Progenitor cell of endocrine pancreas (in vitro differentiated cells): Measurements from ENCODE around the gene HMGB3. TPM values are rescaled to one million over a fixed set of nuclear protein-coding genes. Genes with fewer than 3 reads are reported as not detected.

Experiments
- DNase-seq: peaks from one replicate; pipeline ENCODE4 v3.0.0; 2021; ENCODE audit warnings: low spot score; ENCODE audit not compliant: unreplicated experiment
- H3K27ac Mint-ChIP-seq: 2 replicates; pipeline ENCODE4 v1.8.0; 2021; ENCODE audit warnings: mild to moderate bottlenecking, moderate library complexity, mixed read lengths
- H3K27me3 Mint-ChIP-seq: 2 replicates; pipeline ENCODE4 v1.8.0; 2021; ENCODE audit warnings: mixed read lengths
- H3K36me3 Mint-ChIP-seq: 2 replicates; pipeline ENCODE4 v1.8.0; 2022; ENCODE audit warnings: mixed read lengths; ENCODE audit not compliant: insufficient read depth
- H3K4me1 Mint-ChIP-seq: 2 replicates; pipeline ENCODE4 v1.8.0; 2021; ENCODE audit warnings: low read depth, mixed read lengths
- H3K4me3 Mint-ChIP-seq: 2 replicates; pipeline ENCODE4 v1.8.0; 2021; ENCODE audit warnings: low read depth, mild to moderate bottlenecking, moderate library complexity, mixed read lengths
- H3K9me3 Mint-ChIP-seq: 2 replicates; pipeline ENCODE4 v1.8.0; 2021; ENCODE audit warnings: low read depth, mixed read lengths
- long read RNA-seq: library from polyadenylated mRNA; unstranded; transcript quantifications from one replicate; pipeline ENCODE4 v2.0.0, GENCODE V29; 2020
- total RNA-seq: library from RNA; stranded (reverse); gene quantifications from 2 replicates; pipeline ENCODE4 v1.2.1, GENCODE V29; 2021
- TF ChIP-seq, protein P1 (sequence below): fragments of 200-600 bp; sonication (generic); IDR thresholded peaks from one replicate; pipeline ENCODE4 v1.5.0; 2021; ENCODE audit warnings: antibody characterized with exemption, mild to moderate bottlenecking; ENCODE audit not compliant: unreplicated experiment

HMGB3 gene
- 252 and 257 TPM in 2 replicates for total RNA-seq
- long read RNA-seq, transcript HMGB3-201 (5 exons, 3,560 nt) = major isoform, 550 of 665 reads
- long read RNA-seq, transcript HMGB3-205 (5 exons, 793 nt) = minor isoform, 10 of 665 reads
- long read RNA-seq, partial matches to known transcripts = 57 of 665 reads
- long read RNA-seq, other reads (novel, unspliced or antisense) = 47 of 665 reads

DNA sequence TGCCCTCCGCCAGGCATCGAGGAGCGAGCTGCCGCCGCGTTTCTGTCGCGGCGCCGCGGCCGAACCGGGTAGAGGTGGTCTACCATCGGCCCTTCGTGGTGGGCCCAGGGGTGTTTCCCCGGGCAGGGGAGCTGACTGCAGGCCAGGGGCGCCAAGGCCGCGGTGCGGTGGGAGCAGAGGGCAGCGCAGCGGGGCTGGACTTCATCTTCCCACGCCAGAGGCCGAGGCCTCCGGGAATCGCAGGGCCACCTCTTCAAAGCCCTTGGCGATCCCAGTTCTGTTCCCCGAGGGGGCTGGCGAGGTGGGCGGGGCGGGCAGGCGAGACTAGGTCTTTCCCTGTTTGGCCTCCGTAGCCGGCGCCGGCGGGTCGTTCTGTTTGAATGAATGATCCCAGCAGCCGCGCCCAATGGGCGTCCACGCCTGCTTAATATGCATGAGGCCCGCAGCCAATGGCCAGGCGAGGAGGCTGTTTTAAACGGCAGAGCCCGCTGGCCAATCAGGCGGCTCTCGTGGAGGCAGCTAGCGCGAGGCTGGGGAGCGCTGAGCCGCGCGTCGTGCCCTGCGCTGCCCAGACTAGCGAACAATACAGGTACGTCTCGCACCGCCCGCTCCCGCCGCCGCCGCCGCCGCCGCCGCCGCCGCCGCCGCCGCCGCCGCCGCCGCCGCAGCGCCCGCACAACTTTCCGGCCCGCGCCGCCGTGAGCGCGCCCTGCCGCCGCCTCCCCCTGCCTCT, at the start of gene HMGB3:
Gene HMGB3 (plus strand): TSS at position 548 of the 733 bp plus-strand sequence. CDS start 2,265 bp downstream, outside the sequence.
- DNase-seq = peak; percentile 91
- H3K36me3 Mint-ChIP-seq = peaks cover 9% of the 10 kb centered on the region
- H3K27ac Mint-ChIP-seq = peak within 1 kb of the TSS; percentile 64
- H3K27me3 Mint-ChIP-seq = peaks cover 22% of the 10 kb centered on the region
- TF ChIP-seq, protein P1, sequence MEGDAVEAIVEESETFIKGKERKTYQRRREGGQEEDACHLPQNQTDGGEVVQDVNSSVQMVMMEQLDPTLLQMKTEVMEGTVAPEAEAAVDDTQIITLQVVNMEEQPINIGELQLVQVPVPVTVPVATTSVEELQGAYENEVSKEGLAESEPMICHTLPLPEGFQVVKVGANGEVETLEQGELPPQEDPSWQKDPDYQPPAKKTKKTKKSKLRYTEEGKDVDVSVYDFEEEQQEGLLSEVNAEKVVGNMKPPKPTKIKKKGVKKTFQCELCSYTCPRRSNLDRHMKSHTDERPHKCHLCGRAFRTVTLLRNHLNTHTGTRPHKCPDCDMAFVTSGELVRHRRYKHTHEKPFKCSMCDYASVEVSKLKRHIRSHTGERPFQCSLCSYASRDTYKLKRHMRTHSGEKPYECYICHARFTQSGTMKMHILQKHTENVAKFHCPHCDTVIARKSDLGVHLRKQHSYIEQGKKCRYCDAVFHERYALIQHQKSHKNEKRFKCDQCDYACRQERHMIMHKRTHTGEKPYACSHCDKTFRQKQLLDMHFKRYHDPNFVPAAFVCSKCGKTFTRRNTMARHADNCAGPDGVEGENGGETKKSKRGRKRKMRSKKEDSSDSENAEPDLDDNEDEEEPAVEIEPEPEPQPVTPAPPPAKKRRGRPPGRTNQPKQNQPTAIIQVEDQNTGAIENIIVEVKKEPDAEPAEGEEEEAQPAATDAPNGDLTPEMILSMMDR = no peak
- no peaks in the 10 kb centered on the region for H3K9me3 Mint-ChIP-seq
- H3K4me1 Mint-ChIP-seq = peaks cover 10% of the 10 kb centered on the region
- peak within 1 kb of the TSS; percentile 64 for H3K4me3 Mint-ChIP-seq

DNA sequence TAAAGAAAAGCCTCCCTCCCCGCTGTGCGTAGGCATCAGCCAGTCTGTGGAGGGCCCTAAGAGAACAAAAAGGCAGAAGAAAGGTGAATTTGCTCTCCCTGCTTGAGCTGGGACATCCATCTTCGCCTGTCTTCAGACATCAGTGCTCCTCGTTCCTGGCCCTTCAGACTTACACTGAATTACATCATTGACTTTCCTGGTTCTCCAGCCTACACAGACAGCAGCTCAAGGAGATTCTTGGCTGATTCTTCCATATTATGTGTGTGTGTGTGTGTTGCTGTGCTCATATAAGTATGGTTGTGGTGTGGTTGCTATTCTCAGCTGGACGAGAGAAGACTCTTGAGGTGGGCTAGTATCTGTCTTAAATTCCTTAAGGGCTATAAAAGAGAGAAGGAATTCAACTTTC, 49.2 kb upstream of the HMGB3 start:
- H3K9me3 Mint-ChIP-seq = peaks cover 6% of the 10 kb centered on the region
- no peak overlapping the region for H3K27ac Mint-ChIP-seq
- peaks cover 1% of the 10 kb centered on the region for H3K4me1 Mint-ChIP-seq
- no peak for DNase-seq
- H3K36me3 Mint-ChIP-seq = no peaks in the 10 kb centered on the region
- H3K4me3 Mint-ChIP-seq = no peak overlapping the region
- TF ChIP-seq, protein P1 = no peak
- H3K27me3 Mint-ChIP-seq = peaks cover 11% of the 10 kb centered on the region

DNA sequence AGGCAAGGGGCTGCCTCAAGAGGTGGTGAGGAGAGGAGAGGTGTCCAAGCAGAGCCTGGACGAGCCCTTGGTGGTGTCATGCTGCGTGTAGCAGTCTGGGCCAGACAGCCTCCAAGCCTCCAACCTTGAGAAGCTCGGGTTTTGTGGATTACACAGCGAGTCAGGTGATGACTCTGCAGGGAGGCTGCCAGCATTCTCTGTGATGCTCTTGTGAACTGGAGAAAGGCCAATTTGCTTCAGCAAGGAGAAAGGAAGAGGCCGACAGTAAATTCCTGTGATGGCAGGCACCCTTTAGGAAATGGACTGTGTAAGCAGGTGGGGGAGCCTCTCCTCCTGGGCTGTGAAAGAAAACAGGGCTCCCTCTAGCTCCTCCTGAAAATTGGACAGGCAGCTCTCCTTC, 48.7 kb upstream of the HMGB3 start:
- Mint-ChIP-seq H3K4me1 (peaks cover 1% of the 10 kb centered on the region), H3K27me3 (peaks cover 11% of the 10 kb centered on the region), H3K27ac (no peak overlapping the region), H3K4me3 (no peak overlapping the region), H3K36me3 (no peaks in the 10 kb centered on the region), H3K9me3 (peaks cover 6% of the 10 kb centered on the region)
- TF ChIP-seq, protein P1 = no peak
- DNase-seq = no peak

DNA sequence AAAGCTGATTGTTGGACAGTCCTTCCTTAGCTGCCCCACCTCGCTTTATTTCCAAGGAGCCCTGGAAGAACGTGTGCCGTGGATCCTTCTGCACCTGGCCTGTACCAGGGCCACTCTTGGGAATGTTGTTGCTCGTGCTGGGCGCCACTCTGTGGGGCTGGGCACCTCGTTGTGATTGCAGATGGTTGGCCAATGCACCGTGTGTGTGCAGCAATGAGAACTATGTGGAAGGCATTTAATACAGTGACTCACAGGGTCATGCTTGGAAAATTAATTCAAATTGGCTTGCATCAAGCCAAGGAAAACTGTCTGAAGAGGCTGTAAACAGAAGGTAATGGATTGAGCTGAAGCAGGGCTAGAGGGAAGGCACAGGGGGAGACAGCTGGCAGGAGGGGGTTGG, 47.7 kb upstream of the HMGB3 start:
- TF ChIP-seq, protein P1 = no peak
- no peak for DNase-seq
- no peak overlapping the region for H3K4me3 Mint-ChIP-seq
- peaks cover 11% of the 10 kb centered on the region for H3K27me3 Mint-ChIP-seq
- peaks cover 6% of the 10 kb centered on the region for H3K9me3 Mint-ChIP-seq
- peaks cover 1% of the 10 kb centered on the region for H3K4me1 Mint-ChIP-seq
- no peaks in the 10 kb centered on the region for H3K36me3 Mint-ChIP-seq
- H3K27ac Mint-ChIP-seq = no peak overlapping the region

DNA sequence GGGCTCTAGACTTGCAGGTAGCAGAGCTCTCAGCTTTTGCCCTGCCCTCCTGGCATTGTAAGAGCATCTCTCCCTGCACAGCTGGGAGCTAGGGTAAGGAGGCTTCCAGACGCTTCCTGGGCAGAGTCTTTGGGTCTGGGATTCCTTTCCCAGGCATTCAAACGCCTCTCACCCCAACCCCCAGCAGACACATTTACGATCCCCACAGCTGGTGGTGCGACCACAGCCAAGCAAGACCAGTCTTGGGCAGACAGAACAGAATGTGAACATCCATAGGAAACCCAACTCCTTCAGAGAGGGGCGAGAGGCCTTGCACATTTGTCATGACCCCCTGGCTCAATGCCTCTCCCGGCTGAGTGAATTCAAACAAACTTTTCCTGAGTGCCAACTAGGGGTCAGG, 46.6 kb upstream of the HMGB3 start:
- Mint-ChIP-seq H3K4me1 (peaks cover 1% of the 10 kb centered on the region), H3K4me3 (no peak overlapping the region), H3K27me3 (peaks cover 14% of the 10 kb centered on the region), H3K36me3 (no peaks in the 10 kb centered on the region), H3K27ac (no peak overlapping the region), H3K9me3 (peaks cover 6% of the 10 kb centered on the region)
- DNase-seq = no peak
- TF ChIP-seq, protein P1 = no peak
